ENCODE measurements around the gene SIGLEC9. TPM values are rescaled to one million over a fixed set of nuclear protein-coding genes. Genes with fewer than 3 reads are reported as not detected.
"Not testable (repeated sequence)": the region's sequence is repeated elsewhere in the genome, so short reads cannot be mapped to it uniquely, and the experiment has no call there.

SIGLEC9 gene
- total RNA-seq, 2 experiments from 2014 or later = 0.29 to 0.48 TPM

DNA sequence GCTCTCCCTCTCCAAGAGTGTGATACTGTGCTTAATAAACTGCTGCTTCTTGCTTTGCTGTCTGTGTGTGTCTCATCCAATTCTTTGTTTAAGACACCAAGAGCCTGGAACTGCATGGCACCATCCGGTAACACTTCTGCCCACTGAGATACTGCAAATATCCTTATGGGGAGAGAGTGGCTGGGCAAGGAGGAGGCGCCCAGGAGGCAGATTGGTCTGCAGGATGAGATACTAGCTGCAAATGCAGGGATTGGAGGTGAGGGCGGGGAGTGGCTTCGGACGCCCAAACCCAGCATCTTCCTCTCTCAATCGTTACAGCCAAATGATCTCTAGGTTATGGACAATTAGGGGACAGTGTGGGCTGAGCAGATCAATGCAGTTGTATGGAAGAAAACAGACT lies 15.7 kb downstream of the SIGLEC9 start:
- ChIA-PET POLR2A (no interaction called here), CTCF (no interaction called here)

DNA sequence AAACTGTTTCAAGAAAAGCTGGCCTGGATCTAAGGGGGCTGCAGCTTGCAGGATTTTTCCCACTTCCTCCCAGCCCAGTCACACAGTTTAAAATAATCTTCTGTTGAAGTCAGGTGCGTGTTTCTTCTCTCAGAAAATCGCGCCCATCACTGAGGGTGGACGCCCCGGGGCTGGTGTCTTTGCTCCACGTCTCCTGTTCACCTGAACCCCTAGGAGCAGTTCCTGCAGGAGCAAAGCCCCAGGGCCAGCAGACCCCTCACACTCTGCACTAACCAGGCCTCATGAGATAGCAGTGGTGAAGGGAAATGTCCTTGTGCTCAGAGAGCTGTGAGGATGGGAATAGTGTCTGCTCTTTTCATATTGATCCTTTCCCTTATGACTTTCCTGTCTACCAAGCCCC lies 16.5 kb downstream of the SIGLEC9 start:
- ChIA-PET CTCF (no interaction called here), POLR2A (no interaction called here)

DNA sequence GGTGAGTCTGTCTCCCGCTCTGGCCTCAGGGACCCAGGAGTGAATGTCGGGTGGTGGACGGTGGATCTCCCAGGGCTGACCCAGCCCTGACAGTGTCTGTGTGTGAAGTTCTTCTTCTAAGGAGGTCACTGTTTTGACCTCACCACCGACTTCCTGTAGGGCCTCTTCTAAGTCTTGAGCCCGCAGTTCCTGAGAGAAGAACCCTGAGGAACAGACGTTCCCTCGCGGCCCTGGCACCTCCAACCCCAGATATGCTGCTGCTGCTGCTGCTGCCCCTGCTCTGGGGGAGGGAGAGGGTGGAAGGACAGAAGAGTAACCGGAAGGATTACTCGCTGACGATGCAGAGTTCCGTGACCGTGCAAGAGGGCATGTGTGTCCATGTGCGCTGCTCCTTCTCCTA lies 17.4 kb downstream of the SIGLEC9 start, which contains the start of gene SIGLEC7:
Gene SIGLEC7, plus strand, starts transcription at position 183 of the 400 bp plus-strand sequence. Its CDS starts 69 bp downstream, at position 252.
- POLR2A ChIA-PET = no interaction called here
- CTCF ChIA-PET = no interaction called here

DNA sequence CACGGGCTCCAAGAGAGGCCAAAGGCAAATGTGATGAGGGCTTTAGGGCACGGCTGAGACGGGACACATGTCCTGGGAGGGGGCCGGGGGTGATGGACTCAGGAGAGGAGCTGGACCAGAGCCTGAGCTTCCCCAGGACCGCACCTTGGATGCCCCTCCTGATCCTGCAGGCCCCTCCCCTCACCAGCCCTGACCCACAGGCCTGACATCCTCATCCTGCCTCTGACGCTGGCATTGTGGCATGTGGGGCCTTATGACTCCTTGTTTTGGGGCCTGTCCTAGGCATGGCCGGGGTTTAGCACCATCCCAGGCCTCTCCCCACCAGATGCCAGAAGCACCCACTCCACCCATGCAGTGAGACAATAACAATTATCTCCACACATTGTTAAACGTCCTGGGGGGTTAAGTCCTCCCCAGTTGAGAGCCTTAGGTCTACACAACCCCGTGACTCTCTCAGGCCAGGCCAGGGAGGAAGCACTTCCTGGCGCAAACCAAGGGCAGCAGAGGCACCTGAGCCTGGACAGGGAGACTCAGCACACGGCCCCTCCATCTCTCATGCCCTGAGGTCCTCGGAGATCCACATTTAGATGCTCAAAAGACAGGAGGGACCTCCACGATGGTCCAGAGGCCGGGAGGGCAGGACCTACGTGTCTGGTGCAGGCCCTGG lies 18.2 kb downstream of the SIGLEC9 start:
- CTCF ChIA-PET, POLR2A ChIA-PET: not testable (repeated sequence)

DNA sequence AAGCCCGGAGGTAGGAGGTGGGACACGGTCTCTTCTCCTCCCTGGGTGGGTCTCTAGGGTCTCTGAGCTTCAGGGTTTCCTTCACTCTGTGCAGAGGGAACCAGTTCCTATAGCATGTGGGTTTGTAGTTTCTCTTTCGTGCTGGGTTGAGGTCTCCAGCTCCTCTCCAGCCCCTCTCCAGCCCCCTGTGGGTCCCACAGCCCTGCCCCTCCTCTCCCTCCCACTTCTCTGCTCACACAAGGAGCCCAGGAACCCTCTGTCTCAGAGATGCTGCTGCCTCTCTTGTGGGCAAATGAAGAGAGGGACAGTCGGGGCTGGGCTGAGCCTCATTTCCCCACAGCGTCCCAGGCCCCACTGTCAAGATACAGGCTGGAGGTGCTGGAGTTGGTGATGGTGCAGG lies 18.8 kb downstream of the SIGLEC9 start:
- ChIA-PET CTCF (no interaction called here), POLR2A (no interaction called here)

DNA sequence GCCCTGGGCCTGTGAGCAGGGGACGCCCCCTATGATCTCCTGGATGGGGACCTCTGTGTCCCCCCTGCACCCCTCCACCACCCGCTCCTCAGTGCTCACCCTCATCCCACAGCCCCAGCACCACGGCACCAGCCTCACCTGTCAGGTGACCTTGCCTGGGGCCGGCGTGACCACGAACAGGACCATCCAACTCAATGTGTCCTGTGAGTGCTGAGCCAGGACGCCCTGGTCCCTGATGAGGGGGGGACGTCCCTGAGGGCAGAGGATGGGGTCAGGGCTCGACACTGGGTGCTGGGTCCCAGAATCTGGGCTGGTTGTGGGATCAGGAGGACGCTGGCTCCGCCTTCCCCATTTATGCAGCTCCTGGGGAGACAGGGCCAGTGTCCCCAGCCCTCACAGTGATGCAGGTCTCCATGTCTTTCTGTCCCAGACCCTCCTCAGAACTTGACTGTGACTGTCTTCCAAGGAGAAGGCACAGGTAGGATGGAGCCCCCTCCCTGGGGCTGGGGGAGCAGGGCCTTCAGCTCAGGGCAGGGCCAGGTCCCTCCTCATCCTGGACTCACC lies 19.9 kb downstream of the SIGLEC9 start:
- POLR2A ChIA-PET = no interaction called here
- CTCF ChIA-PET = no interaction called here

DNA sequence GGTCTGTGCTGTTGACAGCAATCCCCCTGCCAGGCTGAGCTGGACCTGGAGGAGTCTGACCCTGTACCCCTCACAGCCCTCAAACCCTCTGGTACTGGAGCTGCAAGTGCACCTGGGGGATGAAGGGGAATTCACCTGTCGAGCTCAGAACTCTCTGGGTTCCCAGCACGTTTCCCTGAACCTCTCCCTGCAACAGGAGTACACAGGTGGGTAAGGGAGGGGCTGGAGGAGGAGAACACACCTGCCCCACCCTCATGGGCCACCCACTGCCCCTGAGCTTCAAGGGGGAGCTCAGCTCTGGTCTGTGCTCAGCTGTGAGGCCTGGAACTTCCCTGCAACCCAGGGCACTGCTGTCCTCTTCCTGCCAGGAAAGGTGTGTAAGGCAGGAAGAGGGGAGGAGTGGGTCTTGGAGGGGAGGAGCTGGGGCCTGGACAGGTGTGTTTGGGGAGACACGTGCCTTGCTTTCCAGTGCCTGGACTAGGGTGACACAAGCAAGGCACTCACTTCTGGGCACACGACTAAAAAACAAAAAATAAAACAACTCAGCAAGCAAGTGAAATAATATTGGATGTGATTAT lies 21.3 kb downstream of the SIGLEC9 start:
- CTCF ChIA-PET = no interaction called here
- POLR2A ChIA-PET = no interaction called here

DNA sequence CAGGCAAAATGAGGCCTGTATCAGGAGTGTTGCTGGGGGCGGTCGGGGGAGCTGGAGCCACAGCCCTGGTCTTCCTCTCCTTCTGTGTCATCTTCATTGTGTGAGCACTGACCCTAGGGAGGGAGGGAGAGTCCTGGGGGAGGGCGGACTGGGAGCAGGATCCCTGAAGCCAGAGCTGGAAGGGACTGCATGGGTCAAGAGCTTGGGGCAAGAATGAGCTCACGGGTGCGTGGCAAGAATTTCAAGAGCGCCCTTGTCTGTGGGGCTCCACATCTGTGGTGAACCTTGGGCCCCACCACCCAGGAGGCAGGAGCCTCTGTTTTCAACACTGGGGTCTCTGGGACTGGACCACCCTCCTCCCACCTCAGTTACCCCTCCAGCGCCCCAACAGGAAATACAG lies 22.0 kb downstream of the SIGLEC9 start:
- ChIA-PET POLR2A (no interaction called here), CTCF (no interaction called here)

DNA sequence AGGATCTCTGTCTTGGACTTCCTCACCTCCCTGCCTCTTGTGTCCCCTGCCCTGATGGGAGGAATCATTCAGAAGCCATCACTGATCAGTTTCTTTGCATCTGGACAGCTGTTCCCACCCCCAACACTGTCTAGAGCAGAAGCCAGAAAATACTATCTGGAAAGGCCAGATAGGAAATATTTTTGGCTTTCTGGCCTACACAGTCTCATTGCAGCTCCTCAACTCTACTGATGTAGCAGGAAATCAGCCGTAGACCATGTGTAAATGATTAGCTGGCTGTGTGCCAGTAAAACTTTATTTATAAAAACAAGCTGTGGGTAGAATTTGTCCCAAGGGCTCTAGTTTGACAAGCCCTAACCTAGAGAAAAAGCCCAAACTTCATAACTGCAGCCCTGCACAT lies 23.0 kb downstream of the SIGLEC9 start:
- ChIA-PET CTCF (no interaction called here), POLR2A (no interaction called here)

DNA sequence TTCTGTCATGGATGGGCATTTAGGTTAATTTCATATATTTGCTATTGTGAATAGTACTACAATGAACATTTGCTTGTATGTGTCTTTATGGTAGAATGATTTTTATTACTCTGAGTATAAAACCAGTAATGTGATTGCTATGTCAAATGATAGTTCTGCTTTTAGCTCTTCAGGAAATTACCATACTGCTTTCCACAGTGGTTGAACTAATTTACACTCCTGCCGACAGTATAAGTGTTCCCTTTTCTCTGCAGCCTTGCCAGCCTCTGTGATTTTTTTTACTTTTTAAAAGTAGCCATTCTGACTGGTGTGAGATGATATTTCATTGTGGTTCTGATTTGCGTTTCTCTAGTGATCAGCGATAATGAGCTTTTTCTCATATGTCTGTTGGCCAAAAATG lies 23.9 kb downstream of the SIGLEC9 start:
- ChIA-PET CTCF (interaction anchor here (1.0 kb wide), 1 partner anchor 273 kb away, joined by 3 read pairs; no protein-coding TSS in a partner anchor), POLR2A (no interaction called here)

DNA sequence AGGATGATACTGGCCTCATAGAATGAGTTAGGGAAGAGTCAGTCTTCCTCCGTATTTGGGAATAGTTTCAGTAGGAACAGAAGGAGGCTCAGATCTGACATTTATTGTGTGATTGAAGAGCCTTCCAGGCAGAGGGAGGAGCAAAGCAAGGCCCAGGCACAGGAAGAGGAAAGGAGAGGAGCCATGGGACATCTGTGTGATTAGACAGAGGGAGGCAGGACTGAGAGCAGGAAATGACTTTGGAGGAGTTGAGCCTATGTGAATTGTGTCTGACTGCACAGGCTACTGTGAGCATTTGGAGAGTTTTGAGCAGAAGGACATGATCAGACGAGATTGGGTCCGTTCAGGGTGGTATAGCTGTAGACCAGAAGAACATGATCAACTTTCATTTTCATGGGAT lies 25.9 kb downstream of the SIGLEC9 start:
- ChIA-PET CTCF (no interaction called here), POLR2A (no interaction called here)

DNA sequence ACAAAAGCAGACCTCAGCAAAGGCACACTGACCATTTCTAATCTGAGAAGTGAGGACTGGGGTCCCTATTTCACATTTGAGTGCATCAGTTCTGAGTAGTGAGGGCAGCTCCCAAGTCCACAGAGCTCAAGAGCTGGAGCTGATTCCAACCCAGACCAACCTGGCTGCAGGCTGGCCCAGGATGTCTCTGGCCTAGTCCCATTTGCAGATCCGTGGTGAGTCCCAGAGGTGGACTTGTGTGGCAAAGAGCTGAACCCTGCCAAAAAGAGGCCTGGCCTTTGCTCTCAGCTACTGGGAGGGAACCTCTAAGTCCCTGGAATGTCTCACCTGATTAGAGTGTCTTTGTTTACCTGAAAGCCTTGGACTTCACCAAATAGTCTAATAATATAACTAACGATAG lies 32.0 kb downstream of the SIGLEC9 start:
- ChIA-PET CTCF (interaction anchor here (2.7 to 5.3 kb wide), 2 partner anchors 103 to 283 kb away, joined by 5 to 36 read pairs; no protein-coding TSS in a partner anchor), POLR2A (no interaction called here)

DNA sequence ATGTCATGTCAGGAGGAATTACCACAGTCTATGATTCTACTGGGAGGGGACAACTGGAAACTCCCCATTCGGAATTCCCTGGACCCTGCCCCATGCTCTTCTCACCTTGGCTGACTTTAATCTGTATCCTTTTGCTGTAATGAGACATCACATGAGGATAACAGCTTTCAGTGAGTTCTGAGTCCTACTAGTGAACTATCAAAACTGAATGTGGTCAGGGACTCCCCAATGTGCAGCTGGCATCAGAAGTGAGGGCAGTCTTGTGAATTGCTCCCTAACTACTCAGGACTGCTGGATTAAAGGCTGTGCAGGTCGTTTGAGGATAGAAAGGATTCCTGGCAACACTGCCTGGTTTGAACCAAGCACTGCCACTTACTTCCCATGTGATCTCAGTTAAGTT lies 32.6 kb downstream of the SIGLEC9 start:
- ChIA-PET POLR2A (no interaction called here), CTCF (interaction anchor here (2.7 to 5.3 kb wide), 2 partner anchors 102 to 283 kb away, joined by 5 to 36 read pairs; no protein-coding TSS in a partner anchor)

DNA sequence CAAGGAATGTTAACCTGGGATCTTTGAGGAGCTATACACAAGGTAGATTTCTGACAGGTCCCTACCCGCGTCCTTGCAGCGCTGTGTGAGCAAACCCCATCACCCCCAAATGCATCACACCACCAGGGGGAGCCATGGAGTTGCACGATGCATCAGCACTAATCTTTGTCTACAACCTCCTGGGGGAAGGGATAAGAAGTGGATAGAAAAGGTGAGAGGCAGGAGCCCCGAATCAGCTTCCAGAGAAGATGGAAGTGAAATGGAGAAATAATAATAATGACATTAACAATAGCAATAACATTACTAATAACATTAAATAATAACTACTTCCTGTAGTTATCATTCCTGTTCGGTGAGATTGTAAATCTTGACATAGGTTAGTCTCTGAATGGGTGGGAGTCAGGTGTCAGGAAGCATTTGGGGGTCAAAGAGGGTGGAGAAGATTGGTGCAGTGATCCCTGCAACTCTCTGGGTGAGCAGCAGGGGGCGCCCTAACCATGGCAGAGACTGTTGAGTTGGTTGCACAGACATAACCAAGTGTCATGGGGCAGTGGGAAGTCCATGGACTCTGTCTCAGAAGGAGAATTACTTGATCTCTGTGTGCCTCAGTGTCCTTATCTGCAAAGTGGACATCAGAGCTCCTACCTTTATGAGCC lies 33.9 kb downstream of the SIGLEC9 start:
- ChIA-PET POLR2A (no interaction called here), CTCF (interaction anchor here (0.6 to 5.3 kb wide), 11 partner anchors 10 to 619 kb away, joined by 3 to 36 read pairs (median 4); no protein-coding TSS in a partner anchor)

DNA sequence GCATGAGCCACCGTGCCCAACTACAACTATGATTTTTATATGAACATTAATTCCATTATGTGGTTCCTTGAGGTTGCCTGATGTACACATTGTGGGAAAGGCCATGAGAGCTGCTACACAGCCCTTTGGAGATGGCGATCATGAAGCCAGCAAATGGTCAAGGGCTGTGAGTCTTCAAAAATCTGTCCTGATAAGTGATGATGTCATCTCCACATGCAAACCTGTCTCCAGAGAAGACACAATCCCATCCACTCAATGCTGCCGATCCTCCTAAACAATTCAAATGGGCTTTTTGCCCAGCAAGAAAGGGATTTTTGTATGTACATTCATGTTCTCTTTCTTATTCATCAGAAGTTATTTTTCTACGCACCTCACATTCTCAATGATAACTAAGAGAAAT lies 35.0 kb downstream of the SIGLEC9 start:
- POLR2A ChIA-PET = no interaction called here
- CTCF ChIA-PET = interaction anchor here (1.3 to 5.3 kb wide), 3 partner anchors 29 to 123 kb away, joined by 5 to 36 read pairs (median 9); no protein-coding TSS in a partner anchor

DNA sequence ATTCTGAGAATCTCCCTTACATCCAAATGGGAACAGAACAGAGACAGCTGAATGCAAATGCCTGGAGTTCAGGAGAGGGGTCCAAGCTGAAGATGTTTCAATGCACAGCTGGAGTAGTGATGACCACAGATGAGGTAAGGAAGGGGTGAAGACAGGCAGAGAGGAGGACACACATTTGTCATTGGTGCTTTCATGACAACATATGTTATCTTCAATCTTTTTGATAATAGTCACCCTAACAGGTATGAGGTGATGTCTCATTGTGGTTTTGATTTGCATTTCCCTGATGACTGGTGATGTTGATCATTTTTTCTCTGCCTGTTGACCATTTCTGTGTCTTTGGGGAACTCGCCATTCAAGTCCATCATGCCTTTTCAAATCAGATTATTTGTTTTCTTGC lies 36.6 kb downstream of the SIGLEC9 start:
- POLR2A ChIA-PET = no interaction called here
- CTCF ChIA-PET = no interaction called here

DNA sequence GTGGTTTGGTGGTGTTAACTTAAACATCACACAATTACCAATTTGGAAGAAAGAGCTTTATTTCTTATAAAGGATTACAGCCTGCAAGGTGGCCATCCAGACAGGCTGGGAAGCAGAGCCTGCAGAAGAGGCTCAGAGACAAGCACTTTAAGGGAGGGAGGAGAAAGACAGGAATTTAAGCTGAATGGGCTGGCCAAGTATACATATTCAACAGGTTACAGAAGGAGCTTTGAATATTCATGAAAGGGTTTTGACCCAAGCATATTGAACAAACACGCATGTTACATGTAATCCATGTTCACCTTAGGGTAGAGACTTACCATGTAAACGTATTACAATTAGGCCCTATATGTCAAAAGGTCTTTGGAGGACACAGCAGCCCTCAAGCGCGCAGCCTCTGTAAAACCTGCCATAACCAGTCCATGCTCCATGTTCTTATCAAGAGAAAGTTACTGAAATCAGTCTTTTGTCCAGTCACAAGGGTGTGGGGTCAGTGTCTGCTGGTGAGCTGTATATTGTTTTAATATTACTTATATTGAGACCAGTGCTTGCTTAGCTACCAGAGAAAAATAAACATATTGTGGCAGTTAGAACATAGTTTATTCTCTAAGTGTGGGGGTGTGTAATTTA lies 37.3 kb downstream of the SIGLEC9 start:
- ChIA-PET CTCF (no interaction called here), POLR2A (no interaction called here)

DNA sequence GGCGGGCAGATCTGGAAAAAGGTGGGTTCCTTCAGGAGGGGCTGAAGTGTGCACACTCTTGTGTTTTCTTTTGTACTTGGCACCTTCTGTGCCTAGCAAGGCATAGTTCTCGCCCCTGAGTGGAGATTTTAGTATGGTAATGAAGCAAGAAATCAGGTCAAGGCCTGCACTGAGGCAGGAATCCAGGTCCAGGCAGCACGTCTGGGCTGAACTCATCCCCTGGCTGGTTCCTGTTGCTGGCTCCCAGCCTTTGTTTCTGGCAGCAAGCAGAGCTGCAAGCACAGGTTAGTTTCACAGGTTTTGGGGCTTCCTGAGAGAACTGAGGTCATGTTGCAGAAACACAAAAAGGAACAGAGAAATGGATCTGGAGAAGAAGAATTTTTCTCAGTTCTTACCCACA lies 38.6 kb downstream of the SIGLEC9 start:
- POLR2A ChIA-PET = no interaction called here
- CTCF ChIA-PET = no interaction called here

DNA sequence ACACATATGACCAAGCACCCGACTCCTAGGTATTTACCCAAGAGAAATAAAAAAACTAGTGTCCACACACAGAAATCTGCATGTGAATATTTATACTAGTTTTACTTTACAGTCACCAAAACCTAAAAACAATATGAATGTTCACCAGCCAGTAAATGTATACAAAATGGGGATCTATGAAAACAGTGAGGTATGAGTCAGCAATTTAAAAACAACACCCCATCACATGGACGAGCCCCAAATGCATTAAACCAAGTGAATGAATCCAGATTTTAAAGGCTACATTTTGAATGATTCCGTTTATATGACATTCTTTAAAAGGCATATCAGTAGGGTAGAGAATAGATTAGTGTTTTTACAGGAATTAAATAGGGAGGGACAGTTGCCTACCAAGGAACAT lies 39.5 kb downstream of the SIGLEC9 start:
- CTCF ChIA-PET = no interaction called here
- POLR2A ChIA-PET = no interaction called here

DNA sequence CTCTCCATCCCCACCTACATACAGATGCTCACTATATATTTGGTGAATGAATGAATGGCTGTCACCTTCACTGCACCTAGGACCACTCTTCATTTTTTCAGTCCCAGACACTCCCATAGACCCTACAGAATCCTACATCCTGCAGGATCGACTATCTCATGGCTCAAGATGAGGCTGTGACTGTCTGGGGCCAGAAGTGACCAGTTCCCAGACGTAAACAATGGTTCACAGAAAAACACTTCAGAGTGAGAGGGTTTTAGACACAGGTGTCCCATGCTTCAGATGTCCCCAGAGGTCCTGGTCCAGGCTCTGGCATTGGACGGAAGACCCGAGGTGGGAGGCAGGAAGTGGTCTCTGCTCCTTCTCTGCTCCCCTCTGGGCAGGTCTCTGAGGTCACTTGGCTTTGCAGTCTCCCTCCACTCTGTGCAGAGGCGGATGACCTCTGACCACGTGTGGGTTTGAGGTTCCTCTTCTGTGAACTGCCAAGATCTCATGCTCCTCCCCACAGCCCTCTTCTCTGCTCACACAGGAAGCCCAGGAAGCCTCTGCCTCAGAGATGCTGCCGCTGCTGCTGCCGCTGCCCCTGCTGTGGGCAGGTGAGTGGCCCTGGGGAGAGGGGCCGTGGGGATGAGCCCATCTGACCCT lies 42.3 kb downstream of the SIGLEC9 start:
- ChIA-PET POLR2A (no interaction called here), CTCF (no interaction called here)

Data from activated CD8-positive, alpha-beta memory T cell treated with anti-CD3 and anti-CD28 coated beads for 36 hours (primary cell).